B cell (primary cell): ENCODE results near the gene KDM1B.

Experiments
- EZH2 ChIP-seq: IDR thresholded peaks from 2 replicates; pipeline ENCODE4 v1.6.1; 2012; ENCODE audit warnings: borderline replicate concordance, low read depth, mild to moderate bottlenecking, moderate library complexity, low read length; ENCODE audit not compliant: insufficient read depth, poor library complexity, severe bottlenecking
- TF ChIP-seq, protein P1 (sequence below): fragments of 200-600 bp; IDR thresholded peaks from one replicate; pipeline ENCODE4 v1.8.0; 2022; ENCODE audit warnings: antibody characterized with exemption, mild to moderate bottlenecking

DNA sequence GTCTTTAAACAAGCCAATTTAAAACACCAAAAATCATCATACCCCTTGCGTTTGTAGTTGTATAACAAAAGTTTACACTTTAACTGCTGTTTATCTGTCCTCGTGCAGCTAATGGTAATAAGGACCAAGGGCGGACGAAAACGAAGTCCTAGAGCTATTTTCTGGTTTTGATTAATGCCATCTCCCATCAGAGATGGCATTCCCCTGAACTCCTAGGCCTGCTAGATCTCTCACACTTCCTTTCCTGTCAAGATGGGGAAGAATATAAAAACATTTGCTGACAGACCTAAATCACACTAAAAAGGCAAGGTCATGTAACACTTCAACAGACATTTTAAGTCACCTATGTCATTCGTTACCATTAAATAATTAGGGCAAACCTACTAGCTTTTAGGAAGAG is 99.6 kb downstream of the KDM1B start:
- TF ChIP-seq, protein P1, sequence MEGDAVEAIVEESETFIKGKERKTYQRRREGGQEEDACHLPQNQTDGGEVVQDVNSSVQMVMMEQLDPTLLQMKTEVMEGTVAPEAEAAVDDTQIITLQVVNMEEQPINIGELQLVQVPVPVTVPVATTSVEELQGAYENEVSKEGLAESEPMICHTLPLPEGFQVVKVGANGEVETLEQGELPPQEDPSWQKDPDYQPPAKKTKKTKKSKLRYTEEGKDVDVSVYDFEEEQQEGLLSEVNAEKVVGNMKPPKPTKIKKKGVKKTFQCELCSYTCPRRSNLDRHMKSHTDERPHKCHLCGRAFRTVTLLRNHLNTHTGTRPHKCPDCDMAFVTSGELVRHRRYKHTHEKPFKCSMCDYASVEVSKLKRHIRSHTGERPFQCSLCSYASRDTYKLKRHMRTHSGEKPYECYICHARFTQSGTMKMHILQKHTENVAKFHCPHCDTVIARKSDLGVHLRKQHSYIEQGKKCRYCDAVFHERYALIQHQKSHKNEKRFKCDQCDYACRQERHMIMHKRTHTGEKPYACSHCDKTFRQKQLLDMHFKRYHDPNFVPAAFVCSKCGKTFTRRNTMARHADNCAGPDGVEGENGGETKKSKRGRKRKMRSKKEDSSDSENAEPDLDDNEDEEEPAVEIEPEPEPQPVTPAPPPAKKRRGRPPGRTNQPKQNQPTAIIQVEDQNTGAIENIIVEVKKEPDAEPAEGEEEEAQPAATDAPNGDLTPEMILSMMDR: no peak
- no peak for TF ChIP-seq EZH2
